NCI-H510A treated with DMSO at 0.1 percent for 48 hours (cell line): ENCODE data around the gene OASL.
A peak's percentile ranks its signal among the peaks of the same experiment; 100 is the strongest.
"Not testable (repeated sequence)": the region's sequence is repeated elsewhere in the genome, so short reads cannot be mapped to it uniquely, and the experiment has no call there.

ENCODE experiments used
- DNase-seq: peaks from one replicate; lab custom pipeline; 2025; lab: John Stamatoyannopoulos, UW

The OASL gene

GRCh38 chr12:121038861-121039668 is at the start of gene OASL:
Gene OASL (minus strand): TSS chr12:121039246. CDS start chr12:121038971, 275 bp downstream.
- DNase-seq: no peak

GRCh38 chr12:121088195-121088585 is 49.1 kb upstream of the OASL start:
- no peak for DNase-seq

- DNase-seq: no peak
Observed at GRCh38 chr12:121087467-121088194, 48.6 kb upstream of the OASL start.

- DNase-seq: no peak
Observed at GRCh38 chr12:121086781-121087295, 47.8 kb upstream of the OASL start.

GRCh38 chr12:121085506-121086353 is 46.7 kb upstream of the OASL start:
- no peak for DNase-seq

GRCh38 chr12:121085069-121085468 is 46.0 kb upstream of the OASL start:
- no peak for DNase-seq

- no peak for DNase-seq
Observed at GRCh38 chr12:121084229-121084628, 45.2 kb upstream of the OASL start.

- no peak for DNase-seq
Observed at GRCh38 chr12:121080909-121081308, 41.9 kb upstream of the OASL start.

- no peak for DNase-seq
Observed at GRCh38 chr12:121079736-121080272, 40.8 kb upstream of the OASL start.

GRCh38 chr12:121077440-121077839 is 38.4 kb upstream of the OASL start:
- not testable (repeated sequence) for DNase-seq

- DNase-seq: not testable (repeated sequence)
Observed at GRCh38 chr12:121075911-121076310, 36.9 kb upstream of the OASL start.

GRCh38 chr12:121072147-121072546 is 33.1 kb upstream of the OASL start:
- DNase-seq: no peak

GRCh38 chr12:121069206-121069605 is 30.2 kb upstream of the OASL start:
- DNase-seq: no peak

GRCh38 chr12:121065345-121065744 is 26.3 kb upstream of the OASL start:
- DNase-seq: no peak

GRCh38 chr12:121064586-121064985 is 25.5 kb upstream of the OASL start:
- DNase-seq: not testable (repeated sequence)

- DNase-seq: no peak
Observed at GRCh38 chr12:121064116-121064515, 25.1 kb upstream of the OASL start.

GRCh38 chr12:121062391-121063045 is 23.5 kb upstream of the OASL start:
- DNase-seq: no peak

GRCh38 chr12:121061831-121062230 is 22.8 kb upstream of the OASL start:
- no peak for DNase-seq

- peak; percentile 24 for DNase-seq
Observed at GRCh38 chr12:121060149-121061001, 21.3 kb upstream of the OASL start.
